Calu3 (cell line): ENCODE measurements around the gene QKI. TPM values are rescaled to one million over a fixed set of nuclear protein-coding genes. Genes with fewer than 3 reads are reported as not detected.

Experiments used
- BruUV-seq: library from RNA; stranded (reverse); fragments of 400-500 nt; replicated peaks from 2 replicates; lab custom pipeline; 2021; lab: Mats Ljungman, UMichigan
- CTCF ChIA-PET: fragments of 300-600 bp; sonication (Branson Sonifier 250); formaldehyde crosslinking; loops from one replicate; lab custom pipeline; 2022; ENCODE audit warnings: antibody characterized with exemption; lab: Charles Lee
- DNase-seq: peaks from one replicate; pipeline ENCODE4 v3.0.0; 2022
- H3K27ac Mint-ChIP-seq: one replicate; pipeline ENCODE4 v1.8.0; 2022; ENCODE audit warnings: mixed read lengths; ENCODE audit not compliant: unreplicated experiment
- H3K27me3 Mint-ChIP-seq: one replicate; pipeline ENCODE4 v1.8.0; 2022; ENCODE audit warnings: mixed read lengths; ENCODE audit not compliant: unreplicated experiment
- H3K36me3 Mint-ChIP-seq: one replicate; pipeline ENCODE4 v1.8.0; 2022; ENCODE audit warnings: mild to moderate bottlenecking, moderate library complexity, mixed read lengths; ENCODE audit not compliant: insufficient read depth, unreplicated experiment
- H3K4me1 Mint-ChIP-seq: one replicate; pipeline ENCODE4 v1.8.0; 2022; ENCODE audit warnings: mild to moderate bottlenecking, low read depth, mixed read lengths; ENCODE audit not compliant: unreplicated experiment
- H3K4me3 Mint-ChIP-seq: one replicate; pipeline ENCODE4 v1.8.0; 2022; ENCODE audit warnings: mild to moderate bottlenecking, low read depth, moderate library complexity, mixed read lengths; ENCODE audit not compliant: unreplicated experiment
- H3K9me3 Mint-ChIP-seq: one replicate; pipeline ENCODE4 v1.8.0; 2022; ENCODE audit warnings: low read depth, mixed read lengths; ENCODE audit not compliant: unreplicated experiment
- CTCF ChIP-seq: fragments of 200-600 bp; IDR thresholded peaks from one replicate; pipeline ENCODE4 v1.8.0; 2022; ENCODE audit warnings: antibody characterized with exemption; ENCODE audit not compliant: unreplicated experiment
- intact Hi-C: fragments of 100-400 bp; cut with micrococcal nuclease; formaldehyde crosslinking; loops from one replicate; pipeline ENCODE4 v1.10.0; 2022; ENCODE audit not compliant: unreplicated experiment
- total RNA-seq: library from RNA; stranded (reverse); gene quantifications from 2 replicates; pipeline ENCODE4 v1.2.3, GENCODE V29; 2022

QKI gene
- total RNA-seq, 1 experiment from 2014 or later: 131 TPM

DNA sequence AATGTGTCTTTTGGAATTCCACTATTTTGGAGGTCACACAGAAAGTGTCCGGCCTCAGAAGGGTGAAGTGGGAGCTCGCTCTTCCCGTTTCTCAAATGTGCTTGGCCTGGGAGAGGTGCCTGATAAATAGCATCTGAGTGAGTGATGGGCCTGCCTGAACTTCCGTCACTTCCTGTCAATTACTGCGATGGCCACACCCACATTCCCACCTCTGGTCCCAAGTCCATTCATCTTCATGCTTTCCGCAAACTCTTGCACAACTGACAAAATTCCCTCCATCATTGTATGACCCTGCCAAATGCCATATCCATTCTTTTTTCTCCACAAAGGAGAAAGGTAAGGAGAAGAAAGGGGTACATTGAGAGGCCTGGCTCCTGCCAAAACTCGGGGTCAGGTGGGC, 169.0 kb downstream of the QKI start:
- intact Hi-C loops: no loop called here
- Mint-ChIP-seq H3K36me3 (peaks cover 43% of the 10 kb centered on the region), H3K9me3 (no peaks in the 10 kb centered on the region), H3K27ac (peak overlapping the region; percentile 25), H3K4me1 (peaks cover 23% of the 10 kb centered on the region), H3K4me3 (no peak overlapping the region), H3K27me3 (no peaks in the 10 kb centered on the region)
- CTCF ChIA-PET: no interaction called here
- DNase-seq: no peak
- no TSS peak for BruUV-seq
- no peak for TF ChIP-seq CTCF

GRCh38 chr6:163585932-163586437, 171.5 kb downstream of the QKI start:
- CTCF ChIA-PET: interaction anchor here (0.9 to 1.3 kb wide), 2 partner anchors 12 to 371 kb away, joined by 3 read pairs; no protein-coding TSS in a partner anchor

GRCh38 chr6:163586888-163587287, 172.4 kb downstream of the QKI start:
- H3K27ac Mint-ChIP-seq: no peak overlapping the region
- no peak for DNase-seq
- H3K4me1 Mint-ChIP-seq: peaks cover 11% of the 10 kb centered on the region
- H3K9me3 Mint-ChIP-seq: peaks cover 12% of the 10 kb centered on the region
- no peak for TF ChIP-seq CTCF
- H3K27me3 Mint-ChIP-seq: no peaks in the 10 kb centered on the region
- no TSS peak for BruUV-seq
- intact Hi-C loops: loop anchor here (5.0 kb wide), 1 partner anchor 370 kb away; no protein-coding TSS in a partner anchor
- peaks cover 23% of the 10 kb centered on the region for H3K36me3 Mint-ChIP-seq
- no peak overlapping the region for H3K4me3 Mint-ChIP-seq
- CTCF ChIA-PET: interaction anchor here (0.6 to 1.3 kb wide), 2 partner anchors 370 to 1470 kb away, joined by 3 read pairs; no protein-coding TSS in a partner anchor

More at GRCh38 chr6:163585932-163586437, 171.5 kb downstream of the QKI start:
- TF ChIP-seq CTCF: no peak
- intact Hi-C loops: loop anchor here (5.0 kb wide), 1 partner anchor 371 kb away; no protein-coding TSS in a partner anchor
- Mint-ChIP-seq H3K4me3 (peak overlapping the region; percentile 33), H3K9me3 (peaks cover 10% of the 10 kb centered on the region), H3K36me3 (peaks cover 21% of the 10 kb centered on the region), H3K27ac (peak overlapping the region; percentile 82), H3K27me3 (no peaks in the 10 kb centered on the region), H3K4me1 (peaks cover 11% of the 10 kb centered on the region)
- peak; percentile 66 for DNase-seq
- BruUV-seq: no TSS peak

GRCh38 chr6:163588220-163588919, 173.9 kb downstream of the QKI start:
- intact Hi-C loops: loop anchor here (5.0 kb wide), 1 partner anchor 369 kb away; no protein-coding TSS in a partner anchor
- DNase-seq: no peak
- TF ChIP-seq CTCF: no peak
- H3K36me3 Mint-ChIP-seq: peaks cover 27% of the 10 kb centered on the region
- H3K27ac Mint-ChIP-seq: no peak overlapping the region
- CTCF ChIA-PET: no interaction called here
- H3K27me3 Mint-ChIP-seq: no peaks in the 10 kb centered on the region
- no peak overlapping the region for H3K4me3 Mint-ChIP-seq
- H3K9me3 Mint-ChIP-seq: peaks cover 18% of the 10 kb centered on the region
- no TSS peak for BruUV-seq
- H3K4me1 Mint-ChIP-seq: peaks cover 11% of the 10 kb centered on the region
